ENCODE measurements around the gene TGIF1.

TGIF1 gene

GRCh38 chr18:3441290-3441689 lies 8.7 kb upstream of the TGIF1 start:
- no peak for TF ChIP-seq TEAD4 (IDR thresholded peaks at IDR 0.05)
- TF ChIP-seq RAD21 (IDR thresholded peaks at IDR 0.05; ENCODE audit: low read depth): peak; percentile 54
- TF ChIP-seq USF1 (IDR thresholded peaks at IDR 0.05): no peak

GRCh38 chr18:3442919-3443318 lies 7.1 kb upstream of the TGIF1 start:
- TF ChIP-seq NFIC (IDR thresholded peaks at IDR 0.05): no peak
- TF ChIP-seq CREB1 (IDR thresholded peaks at IDR 0.05; ENCODE audit: low read depth): no peak
- no peak for TF ChIP-seq TAF1 (IDR thresholded peaks at IDR 0.05; ENCODE audit: low read depth)

- TF ChIP-seq TAF1 (IDR thresholded peaks at IDR 0.05; ENCODE audit: low read depth) (no peak), MAX (IDR thresholded peaks at IDR 0.05) (no peak), REST (IDR thresholded peaks at IDR 0.05; ENCODE audit: low read depth) (no peak), TCF12 (IDR thresholded peaks at IDR 0.05; ENCODE audit: low read depth) (no peak), EGR1 (IDR thresholded peaks at IDR 0.05) (no peak), CREB1 (IDR thresholded peaks at IDR 0.05; ENCODE audit: low read depth) (no peak), TEAD4 (IDR thresholded peaks at IDR 0.05) (no peak), YY1 (IDR thresholded peaks at IDR 0.05; ENCODE audit: low read depth) (no peak)
Measured at GRCh38 chr18:3444296-3444695, 5.7 kb upstream of the TGIF1 start.

GRCh38 chr18:3444954-3445353 lies 5.0 kb upstream of the TGIF1 start:
- TF ChIP-seq TCF12 (IDR thresholded peaks at IDR 0.05; ENCODE audit: low read depth) (no peak), ZBTB7A (IDR thresholded peaks at IDR 0.05; ENCODE audit: low read depth) (no peak), RAD21 (IDR thresholded peaks at IDR 0.05; ENCODE audit: low read depth) (no peak), REST (IDR thresholded peaks at IDR 0.05; ENCODE audit: low read depth) (no peak), YY1 (IDR thresholded peaks at IDR 0.05; ENCODE audit: low read depth) (no peak)

- TF ChIP-seq USF1 (IDR thresholded peaks at IDR 0.05) (no peak), YY1 (IDR thresholded peaks at IDR 0.05; ENCODE audit: low read depth) (no peak), TAF1 (IDR thresholded peaks at IDR 0.05; ENCODE audit: low read depth) (no peak), EP300 (IDR thresholded peaks at IDR 0.05; ENCODE audit: borderline replicate concordance) (no peak), RAD21 (IDR thresholded peaks at IDR 0.05; ENCODE audit: low read depth) (no peak), ZBTB7A (IDR thresholded peaks at IDR 0.05; ENCODE audit: low read depth) (no peak), TCF12 (IDR thresholded peaks at IDR 0.05; ENCODE audit: low read depth) (no peak), MAX (IDR thresholded peaks at IDR 0.05) (no peak), NFIC (IDR thresholded peaks at IDR 0.05) (no peak), FOXM1 (IDR thresholded peaks at IDR 0.05; ENCODE audit: borderline replicate concordance, low read depth) (no peak), REST (IDR thresholded peaks at IDR 0.05; ENCODE audit: low read depth) (no peak), CEBPB (IDR thresholded peaks at IDR 0.05) (no peak), CREB1 (IDR thresholded peaks at IDR 0.05; ENCODE audit: low read depth) (no peak), EGR1 (IDR thresholded peaks at IDR 0.05) (no peak), TEAD4 (IDR thresholded peaks at IDR 0.05) (no peak)
Measured at GRCh38 chr18:3447068-3447894, 2.7 kb upstream of the TGIF1 start.
